ENCODE results near the gene RYR1.
"Not testable (repeated sequence)": the region's sequence is repeated elsewhere in the genome, so short reads cannot be mapped to it uniquely, and the experiment has no call there.

RYR1 gene

DNA sequence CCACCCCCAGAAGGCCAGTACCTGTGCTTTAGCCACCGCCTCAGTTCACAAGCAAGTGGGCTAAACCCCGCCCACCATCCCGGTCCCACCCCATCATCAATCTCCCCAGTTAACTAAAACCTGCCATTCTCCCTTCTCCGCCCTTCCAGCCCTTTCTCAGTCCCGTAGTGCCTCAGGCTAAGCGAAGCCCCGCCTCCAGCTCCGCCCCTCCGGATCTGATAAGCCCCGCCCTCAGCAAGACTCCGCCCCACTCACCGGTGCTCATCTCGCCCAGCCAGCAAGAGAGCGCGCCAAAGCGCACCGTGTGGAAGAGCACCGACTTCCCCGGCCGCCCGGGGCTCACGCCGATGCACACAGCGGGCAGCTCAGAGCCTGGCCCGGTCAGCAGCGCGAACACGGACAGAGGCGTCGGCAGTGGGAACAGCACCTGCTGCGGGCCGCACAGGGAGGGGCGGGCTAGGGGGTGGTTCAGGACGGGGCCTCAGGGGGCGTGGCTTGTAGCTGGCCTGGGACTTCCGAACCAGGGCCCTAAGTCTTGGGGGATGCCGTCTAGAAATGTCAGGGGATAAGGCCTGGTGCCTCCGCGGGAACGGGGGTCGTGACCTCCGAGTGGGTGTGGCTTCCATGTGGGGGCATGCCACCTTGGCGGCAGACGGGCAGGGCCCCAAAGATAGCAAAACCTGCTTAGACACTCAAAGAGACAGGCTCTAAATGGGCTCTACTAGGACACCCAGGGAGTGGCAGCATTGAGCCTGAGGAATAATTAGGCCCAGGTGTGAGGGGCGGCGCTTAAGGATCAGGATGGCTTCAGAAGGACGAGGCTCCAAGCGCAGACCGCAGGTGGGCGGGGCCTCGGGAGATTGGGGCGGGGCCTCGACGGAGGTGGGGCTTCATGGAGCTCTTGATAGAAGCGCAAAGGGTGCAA lies 162.8 kb downstream of the RYR1 start:
- TF ChIP-seq, protein P1, sequence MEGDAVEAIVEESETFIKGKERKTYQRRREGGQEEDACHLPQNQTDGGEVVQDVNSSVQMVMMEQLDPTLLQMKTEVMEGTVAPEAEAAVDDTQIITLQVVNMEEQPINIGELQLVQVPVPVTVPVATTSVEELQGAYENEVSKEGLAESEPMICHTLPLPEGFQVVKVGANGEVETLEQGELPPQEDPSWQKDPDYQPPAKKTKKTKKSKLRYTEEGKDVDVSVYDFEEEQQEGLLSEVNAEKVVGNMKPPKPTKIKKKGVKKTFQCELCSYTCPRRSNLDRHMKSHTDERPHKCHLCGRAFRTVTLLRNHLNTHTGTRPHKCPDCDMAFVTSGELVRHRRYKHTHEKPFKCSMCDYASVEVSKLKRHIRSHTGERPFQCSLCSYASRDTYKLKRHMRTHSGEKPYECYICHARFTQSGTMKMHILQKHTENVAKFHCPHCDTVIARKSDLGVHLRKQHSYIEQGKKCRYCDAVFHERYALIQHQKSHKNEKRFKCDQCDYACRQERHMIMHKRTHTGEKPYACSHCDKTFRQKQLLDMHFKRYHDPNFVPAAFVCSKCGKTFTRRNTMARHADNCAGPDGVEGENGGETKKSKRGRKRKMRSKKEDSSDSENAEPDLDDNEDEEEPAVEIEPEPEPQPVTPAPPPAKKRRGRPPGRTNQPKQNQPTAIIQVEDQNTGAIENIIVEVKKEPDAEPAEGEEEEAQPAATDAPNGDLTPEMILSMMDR (conservative IDR thresholded peaks at IDR 0.05; ENCODE audit: low read depth, low read length), result no peak
- peak overlapping the region; percentile 23 for H3K4me3 ChIP-seq (ENCODE audit: low read length)
- no peak for DNase-seq (ENCODE audit: low read depth)

DNA sequence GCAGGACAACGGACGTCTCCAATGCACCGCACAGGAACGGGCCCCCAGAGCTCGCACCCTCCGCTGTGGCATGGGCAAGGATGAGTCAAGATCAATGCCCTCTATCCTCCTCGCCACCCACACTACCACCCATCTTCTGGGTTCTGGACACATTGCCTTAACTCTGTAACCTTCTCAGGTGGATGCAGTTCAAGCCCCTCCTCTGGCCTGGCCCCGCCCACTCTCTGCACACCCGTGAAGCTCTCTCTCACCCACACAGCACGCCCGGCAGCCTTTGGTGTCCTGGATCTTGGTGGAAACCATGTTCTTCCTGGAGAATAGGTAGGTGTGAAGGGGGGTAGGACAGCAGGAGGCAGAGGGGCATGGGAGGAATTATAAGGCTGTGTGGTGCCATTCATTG lies 163.6 kb downstream of the RYR1 start:
- TF ChIP-seq, protein P1 (conservative IDR thresholded peaks at IDR 0.05; ENCODE audit: low read depth, low read length), result no peak
- no peak for DNase-seq (ENCODE audit: low read depth)
- H3K4me3 ChIP-seq (ENCODE audit: low read length), result no peak overlapping the region

DNA sequence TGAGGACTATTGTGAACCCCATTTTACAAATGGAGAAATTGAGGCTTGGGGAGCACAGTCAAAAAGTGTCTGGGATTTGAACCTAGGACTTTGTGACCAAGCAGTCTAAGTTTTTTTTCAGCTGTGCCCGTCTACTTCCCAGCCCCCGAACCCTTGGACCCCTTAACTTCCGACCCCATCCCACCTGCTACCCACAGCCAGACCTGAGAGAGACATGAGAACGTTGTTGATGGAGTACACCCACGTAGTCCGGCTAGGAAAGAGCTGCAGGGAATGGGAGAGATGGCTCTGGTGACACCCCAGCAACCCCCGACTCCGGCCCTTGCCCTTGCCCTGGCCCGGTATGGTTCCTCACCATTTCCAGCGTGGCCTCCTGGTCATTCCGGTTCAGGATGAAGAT lies 166.2 kb downstream of the RYR1 start:
- H3K4me3 ChIP-seq (ENCODE audit: low read length), result no peak overlapping the region
- TF ChIP-seq, protein P1 (conservative IDR thresholded peaks at IDR 0.05; ENCODE audit: low read depth, low read length), result no peak
- DNase-seq (ENCODE audit: low read depth), result no peak

DNA sequence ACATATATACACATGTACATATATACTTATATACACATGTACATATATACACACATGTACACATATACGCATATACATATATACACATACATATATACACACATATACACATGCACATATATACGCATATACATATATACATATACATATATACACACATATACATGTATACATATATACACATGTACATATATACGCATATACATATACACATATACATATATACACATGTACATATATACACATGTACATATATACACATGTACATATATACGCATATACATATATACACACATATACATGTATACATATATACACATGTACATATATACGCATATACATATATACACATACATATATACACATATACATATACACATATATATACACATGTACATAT lies 169.4 kb downstream of the RYR1 start:
- H3K4me3 ChIP-seq (ENCODE audit: low read length); DNase-seq (ENCODE audit: low read depth): not testable (repeated sequence)

DNA sequence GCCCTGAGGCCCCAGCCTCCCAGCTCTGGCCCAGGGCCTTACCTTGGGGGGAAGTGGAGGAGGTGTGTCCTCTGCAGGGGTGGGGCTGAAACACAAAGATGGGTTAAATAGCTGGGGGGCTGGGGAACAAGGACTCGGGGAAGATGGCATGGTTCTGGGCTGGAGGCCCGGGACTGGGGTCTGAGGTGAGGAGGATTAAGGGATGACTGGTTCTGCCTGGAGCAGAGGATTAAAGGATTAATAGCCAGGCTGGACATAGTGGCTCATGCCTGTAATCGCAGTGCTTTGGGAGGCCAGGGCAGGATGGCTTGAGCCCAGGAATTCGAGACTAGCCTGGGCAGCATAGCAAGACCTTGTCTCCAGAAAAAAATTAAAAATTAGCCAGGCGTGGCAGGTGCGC lies 172.6 kb downstream of the RYR1 start:
- TF ChIP-seq, protein P1 (conservative IDR thresholded peaks at IDR 0.05; ENCODE audit: low read depth, low read length), result no peak
- DNase-seq (ENCODE audit: low read depth), result peak; percentile 93
- no peak overlapping the region for H3K4me3 ChIP-seq (ENCODE audit: low read length)

DNA sequence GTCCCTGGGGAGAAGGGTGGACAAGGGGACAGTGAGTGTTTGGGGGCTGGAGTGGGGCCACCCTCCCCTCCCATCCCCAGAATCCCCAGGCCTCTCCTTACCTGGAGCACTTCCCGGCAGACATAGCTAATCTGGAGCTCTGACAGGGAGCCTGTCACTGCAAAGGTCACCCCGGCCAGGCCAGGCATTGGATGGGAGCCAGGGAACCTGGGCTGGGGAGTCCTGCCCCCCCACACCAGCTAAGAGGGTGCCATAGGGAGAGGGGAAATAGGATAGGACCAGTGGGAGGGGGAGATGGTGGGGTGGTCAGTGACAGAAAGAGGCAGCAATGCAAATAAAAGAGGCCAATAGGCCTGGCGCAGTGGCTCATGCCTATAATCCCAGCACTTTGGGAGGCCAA lies 180.8 kb downstream of the RYR1 start:
- H3K4me3 ChIP-seq (ENCODE audit: low read length), result no peak overlapping the region
- TF ChIP-seq, protein P1 (conservative IDR thresholded peaks at IDR 0.05; ENCODE audit: low read depth, low read length), result no peak

DNA sequence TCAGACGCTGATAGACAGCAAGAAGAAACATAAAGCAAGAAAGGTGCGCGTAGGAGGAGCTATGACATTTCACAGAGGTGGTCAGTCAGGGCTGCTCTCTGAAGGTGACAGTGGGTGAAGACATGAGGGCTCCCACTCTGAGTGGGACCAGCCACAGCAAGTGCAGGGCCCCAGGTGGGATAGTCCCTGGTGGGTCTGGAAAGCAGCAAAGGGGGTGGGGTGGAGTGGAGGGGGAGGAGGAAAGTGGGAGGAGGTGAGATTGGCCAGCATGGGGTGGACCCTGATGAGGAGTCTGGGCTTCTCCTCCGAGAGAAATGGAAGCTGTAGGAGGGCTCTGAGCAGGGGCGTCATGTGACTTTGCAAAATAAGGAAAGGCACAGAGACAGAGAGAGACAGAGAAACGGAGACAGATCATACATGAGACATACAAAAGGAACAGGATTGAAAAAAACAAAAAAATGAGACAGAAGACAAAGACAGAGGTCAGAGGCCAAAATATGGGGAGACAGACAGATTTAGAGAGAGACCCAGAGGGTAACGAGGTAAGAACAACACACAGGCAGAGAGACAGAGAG lies 181.6 kb downstream of the RYR1 start:
- TF ChIP-seq, protein P1 (conservative IDR thresholded peaks at IDR 0.05; ENCODE audit: low read depth, low read length), result no peak
- H3K4me3 ChIP-seq (ENCODE audit: low read length), result no peak overlapping the region
- no peak for DNase-seq (ENCODE audit: low read depth)

More for the DNA sequence above, 180.8 kb downstream of the RYR1 start:
- no peak for DNase-seq (ENCODE audit: low read depth)
